HCT116 (cell line): ENCODE results near the gene METTL13. TPM values are rescaled to one million over a fixed set of nuclear protein-coding genes. Genes with fewer than 3 reads are reported as not detected.

Experiments
- ATAC-seq: fragments of 200-7000 bp; cut with Tn5 transposase; 2 replicates; pipeline ENCODE4 v1.9.1; 2020; ENCODE audit warnings: mild to moderate bottlenecking, moderate library complexity
- BruUV-seq: library from RNA; stranded (reverse); fragments of 400-500 nt; replicated peaks from 2 replicates; lab custom pipeline; 2021; lab: Mats Ljungman, UMichigan
- CTCF ChIA-PET: fragments of 300-600 bp; sonication (Branson Sonifier 250); formaldehyde crosslinking; loops from one replicate; lab custom pipeline; 2021; ENCODE audit warnings: antibody characterized with exemption; lab: Charles Lee
- POLR2A ChIA-PET: fragments of 300-600, 350-600 bp; sonication (Branson Sonifier 250); formaldehyde crosslinking; loops from one replicate; lab custom pipeline; 2021; ENCODE audit warnings: antibody characterized with exemption; lab: Charles Lee
- RAD21 ChIA-PET, 2 experiments: fragments of 300-600 bp; sonication (Branson Sonifier 250); formaldehyde crosslinking; loops; one replicate each; lab custom pipeline; 2023; ENCODE audit warnings: low total read pairs in 2 of 2; ENCODE audit not compliant: uncharacterized antibody in 2 of 2, unreplicated experiment in 2 of 2, low non-redundant PET in 1 of 2; lab: Charles Lee
- DNase-seq: peaks from one replicate; pipeline ENCODE4 v3.0.0-alpha.2; 2010; ENCODE audit warnings: low read depth, low spot score
- H2AFZ ChIP-seq: fragments of 200-600 bp; shearing (Covaris generic), sonication (generic); 2 replicates; pipeline ENCODE4 v1.6.1; 2017; ENCODE audit warnings: low read depth, mixed run types, mixed read lengths, antibody characterized with exemption, low read length; ENCODE audit not compliant: poor library complexity, severe bottlenecking
- H3K27ac ChIP-seq: 2 replicates; pipeline ENCODE4 v1.5.1; 2012; ENCODE audit warnings: low read depth, low read length
- H3K27me3 ChIP-seq: fragments of 200-600 bp; sonication (generic); 2 replicates; pipeline ENCODE4 v1.6.1; 2016; ENCODE audit warnings: mixed run types, low read length, mixed read lengths; ENCODE audit not compliant: insufficient read depth
- H3K36me3 ChIP-seq, 2 experiments: fragments of 200-500 bp in 1 of 2; fragments of 200-600 bp in 1 of 2; sonication (Bioruptor generic) in 1 of 2; sonication (generic) in 1 of 2; 2 replicates each; pipeline versions ENCODE4 v1.5.1 to v1.6.1; 2014 to 2016; ENCODE audit warnings: low read length in 2 of 2, inconsistent platforms in 1 of 2, mixed read lengths in 1 of 2, mixed run types in 1 of 2; ENCODE audit not compliant: insufficient read depth in 2 of 2, control insufficient read depth in 1 of 2
- H3K4me1 ChIP-seq, 2 experiments: fragments of 200-600 bp in 1 of 2; sonication (generic) in 1 of 2; 2 replicates each; pipeline versions ENCODE4 v1.5.1 to v1.6.1; 2012 to 2017; ENCODE audit warnings: low read length in 2 of 2, inconsistent platforms in 1 of 2, mild to moderate bottlenecking in 1 of 2, mixed read lengths in 1 of 2, mixed run types in 1 of 2, moderate library complexity in 1 of 2; ENCODE audit not compliant: insufficient read depth in 2 of 2, control insufficient read depth in 1 of 2
- H3K4me2 ChIP-seq: fragments of 200-600 bp; sonication (generic); 2 replicates; pipeline ENCODE4 v1.6.1; 2017; ENCODE audit warnings: mixed run types, low read length, mixed read lengths
- H3K4me3 ChIP-seq, 2 experiments: fragments of 200-600 bp in 1 of 2; sonication (generic) in 1 of 2; replicated peaks in 1 of 2; 2 replicates each; pipeline ENCODE4 v1.5.1; 2011 to 2016; ENCODE audit warnings: low read length in 2 of 2, control low read depth in 1 of 2, low read depth in 1 of 2, mild to moderate bottlenecking in 1 of 2, mixed read lengths in 1 of 2, mixed run types in 1 of 2
- H3K79me2 ChIP-seq: fragments of 200-600 bp; sonication (generic); 2 replicates; pipeline ENCODE4 v1.6.1; 2017; ENCODE audit warnings: mild to moderate bottlenecking, mixed run types, low read length, moderate library complexity, mixed read lengths; ENCODE audit not compliant: insufficient read depth
- H3K9ac ChIP-seq: fragments of 200-600 bp; sonication (generic); 2 replicates; pipeline ENCODE4 v1.6.1; 2016; ENCODE audit warnings: low read length, mixed read lengths
- H3K9me2 ChIP-seq: fragments of 200-600 bp; sonication (generic), shearing (Covaris generic); 2 replicates; pipeline ENCODE4 v1.6.1; 2017; ENCODE audit warnings: mixed run types, mild to moderate bottlenecking, moderate library complexity; ENCODE audit not compliant: insufficient read depth
- H3K9me3 ChIP-seq, 2 experiments: fragments of 200-500 bp in 1 of 2; fragments of 200-600 bp in 1 of 2; sonication (Bioruptor generic) in 1 of 2; sonication (generic) in 1 of 2; 2 replicates each; pipeline ENCODE4 v1.6.1; 2014 to 2017; ENCODE audit warnings: low read length in 2 of 2, mixed read lengths in 2 of 2, inconsistent platforms in 1 of 2, low read depth in 1 of 2, mild to moderate bottlenecking in 1 of 2, mixed run types in 1 of 2, moderate library complexity in 1 of 2; ENCODE audit not compliant: control insufficient read depth in 1 of 2, insufficient read depth in 1 of 2
- H4K20me1 ChIP-seq: fragments of 200-600 bp; sonication (generic), shearing (Covaris generic); 2 replicates; pipeline ENCODE4 v1.6.1; 2017; ENCODE audit warnings: mixed run types, mild to moderate bottlenecking, moderate library complexity; ENCODE audit not compliant: insufficient read depth
- EZH2phosphoT487 ChIP-seq: fragments of 200-600 bp; IDR thresholded peaks from 2 replicates; pipeline ENCODE4 v1.6.1; 2018; ENCODE audit warnings: antibody characterized with exemption, borderline replicate concordance
- FOSL1 ChIP-seq: IDR thresholded peaks from 2 replicates; pipeline ENCODE4 v1.6.1; 2012; ENCODE audit warnings: low read depth
- JUND ChIP-seq: IDR thresholded peaks from 2 replicates; pipeline ENCODE4 v1.6.1; 2012
- RAD21 ChIP-seq: IDR thresholded peaks from 2 replicates; pipeline ENCODE4 v1.6.1; 2012; ENCODE audit warnings: low read depth, mild to moderate bottlenecking
- SIN3A ChIP-seq: IDR thresholded peaks from 2 replicates; pipeline ENCODE4 v1.6.1; 2012; ENCODE audit warnings: low read depth
- ZNF274 ChIP-seq: fragments of 200-500 bp; sonication (Bioruptor generic); IDR thresholded peaks from 2 replicates; pipeline ENCODE4 v1.6.1; 2014; ENCODE audit warnings: mild to moderate bottlenecking, low read depth, low read length, inconsistent platforms
- intact Hi-C: fragments of 100-400 bp; cut with micrococcal nuclease; formaldehyde crosslinking; loops from 2 replicates; pipeline ENCODE4 v1.10.0; 2022
- total RNA-seq: library from RNA; stranded (reverse); gene quantifications from one replicate; pipeline ENCODE4 v1.2.1, GENCODE V29; 2021; ENCODE audit not compliant: unreplicated experiment
- TF ChIP-seq, protein P1 (sequence below), 3 experiments: fragments of 200-600 bp in 1 of 3; sonication (generic) in 1 of 3; IDR thresholded peaks in 2 of 3; conservative IDR thresholded peaks in 1 of 3; 2 replicates each; pipeline ENCODE4 v1.5.1; 2012 to 2017; ENCODE audit warnings: low read depth in 2 of 3, low read length in 2 of 3, antibody characterized with exemption in 1 of 3, borderline replicate concordance in 1 of 3, control low read depth in 1 of 3, mild to moderate bottlenecking in 1 of 3, mixed read lengths in 1 of 3, mixed run types in 1 of 3, moderate library complexity in 1 of 3; ENCODE audit not compliant: insufficient read depth in 1 of 3

METTL13 gene
- total RNA-seq, 1 experiment from 2014 or later = 33.9 TPM

GRCh38 chr1:171740987-171741871 lies 40.2 kb upstream of the METTL13 start:
- no peaks in the 10 kb centered on the region for H3K79me2 ChIP-seq
- no peak for DNase-seq
- TF ChIP-seq JUND (peak; percentile 1; the same call in 1 of the 2 replicates), ZNF274 (no peak), FOSL1 (no peak), RAD21 (peak; percentile 44), SIN3A (peak; percentile 22), EZH2phosphoT487 (no peak)
- TF ChIP-seq, protein P1, sequence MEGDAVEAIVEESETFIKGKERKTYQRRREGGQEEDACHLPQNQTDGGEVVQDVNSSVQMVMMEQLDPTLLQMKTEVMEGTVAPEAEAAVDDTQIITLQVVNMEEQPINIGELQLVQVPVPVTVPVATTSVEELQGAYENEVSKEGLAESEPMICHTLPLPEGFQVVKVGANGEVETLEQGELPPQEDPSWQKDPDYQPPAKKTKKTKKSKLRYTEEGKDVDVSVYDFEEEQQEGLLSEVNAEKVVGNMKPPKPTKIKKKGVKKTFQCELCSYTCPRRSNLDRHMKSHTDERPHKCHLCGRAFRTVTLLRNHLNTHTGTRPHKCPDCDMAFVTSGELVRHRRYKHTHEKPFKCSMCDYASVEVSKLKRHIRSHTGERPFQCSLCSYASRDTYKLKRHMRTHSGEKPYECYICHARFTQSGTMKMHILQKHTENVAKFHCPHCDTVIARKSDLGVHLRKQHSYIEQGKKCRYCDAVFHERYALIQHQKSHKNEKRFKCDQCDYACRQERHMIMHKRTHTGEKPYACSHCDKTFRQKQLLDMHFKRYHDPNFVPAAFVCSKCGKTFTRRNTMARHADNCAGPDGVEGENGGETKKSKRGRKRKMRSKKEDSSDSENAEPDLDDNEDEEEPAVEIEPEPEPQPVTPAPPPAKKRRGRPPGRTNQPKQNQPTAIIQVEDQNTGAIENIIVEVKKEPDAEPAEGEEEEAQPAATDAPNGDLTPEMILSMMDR (IDR thresholded peaks at IDR 0.05 in 2 of 3, conservative IDR thresholded peaks at IDR 0.05 in 1 of 3; ENCODE audit: borderline replicate concordance in 1 of 3, insufficient read depth in 1 of 3, low read depth in 2 of 3, low read length in 2 of 3) = peak in 1 of 3 experiments; percentile 10; a peak in 1 of 6 replicates
- TF ChIP-seq, all 23 proteins: peak for 4
- ChIA-PET CTCF (interaction anchor here (1.2 kb wide), 1 partner anchor 12 kb away, joined by 3 read pairs; no protein-coding TSS in a partner anchor), POLR2A (interaction anchor here (0.6 kb wide), 1 partner anchor 8 kb away, joined by 3 read pairs; no protein-coding TSS in a partner anchor), RAD21 (interaction anchor here in 1 of 2 experiments (1.4 kb wide), 1 partner anchor 97 kb away, joined by 4 read pairs; no protein-coding TSS in a partner anchor)
- Histone ChIP-seq H4K20me1 (no peaks in the 10 kb centered on the region), H3K9ac (peak overlapping the region; percentile 74), H3K4me3 (peak overlapping the region; percentile 87 to 91), H3K27ac (peak overlapping the region; percentile 82), H3K4me2 (peak overlapping the region; percentile 92), H2AFZ (peak overlapping the region; percentile 77), H3K9me2 (no peaks in the 10 kb centered on the region), H3K27me3 (no peaks in the 10 kb centered on the region), H3K9me3 (no peaks in the 10 kb centered on the region), H3K36me3 (no peaks in the 10 kb centered on the region), H3K4me1 (peaks cover 4 to 27% of the 10 kb centered on the region in 2 experiments; a peak in 3 of 4 replicates)
- intact Hi-C loops = loop anchor here (1.0 to 5.0 kb wide), 2 partner anchors 41 to 96 kb away; partner anchors contain the start of gene METTL13
- BruUV-seq = TSS peak; percentile 73
- peak; percentile 34 for ATAC-seq
